Suprapubic skin (tissue), 4 donors: Measurements from ENCODE around the gene SCFD1.

Experiments used
- POLR2A ChIP-seq, 2 donors: fragments of 450-650 bp; IDR thresholded peaks; one replicate each; pipeline ENCODE4 v1.6.1; 2017; ENCODE audit warnings: antibody characterized with exemption in 2 of 2, mild to moderate bottlenecking in 2 of 2, moderate library complexity in 2 of 2
- POLR2AphosphoS5 ChIP-seq, 3 donors: sonication (generic); formaldehyde crosslinking; IDR thresholded peaks; one replicate each; pipeline ENCODE4 v1.6.1; 2017; ENCODE audit warnings: antibody characterized with exemption in 3 of 3
- TF ChIP-seq, protein P1 (sequence below), 2 donors: fragments of 200-600 bp in 1 of 2; fragments of 450-650 bp in 1 of 2; sonication (generic) in 1 of 2; IDR thresholded peaks; one replicate each; pipeline ENCODE4 v1.5.1; 2016 to 2019; ENCODE audit warnings: antibody characterized with exemption in 2 of 2, mild to moderate bottlenecking in 1 of 2, moderate library complexity in 1 of 2

DNA sequence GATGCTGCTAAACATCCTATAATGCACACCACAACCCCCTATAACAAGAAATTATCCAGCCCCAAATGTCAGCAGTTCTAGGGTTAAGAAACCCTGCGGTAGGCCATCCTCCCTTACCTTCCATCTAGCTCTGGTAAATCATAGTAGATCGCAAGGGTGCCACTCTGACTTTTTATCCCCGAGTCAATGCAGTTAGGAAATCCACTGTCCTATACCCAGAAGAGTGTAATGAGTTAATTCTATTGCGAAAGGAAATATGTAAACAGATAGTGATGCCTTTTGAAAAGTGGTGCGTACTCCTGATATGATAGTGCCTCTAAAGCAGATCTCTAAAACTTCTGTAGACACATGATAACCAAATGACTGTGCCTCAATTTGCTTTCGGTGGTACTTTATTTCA lies 29.8 kb downstream of the SCFD1 start:
- TF ChIP-seq, protein P1, sequence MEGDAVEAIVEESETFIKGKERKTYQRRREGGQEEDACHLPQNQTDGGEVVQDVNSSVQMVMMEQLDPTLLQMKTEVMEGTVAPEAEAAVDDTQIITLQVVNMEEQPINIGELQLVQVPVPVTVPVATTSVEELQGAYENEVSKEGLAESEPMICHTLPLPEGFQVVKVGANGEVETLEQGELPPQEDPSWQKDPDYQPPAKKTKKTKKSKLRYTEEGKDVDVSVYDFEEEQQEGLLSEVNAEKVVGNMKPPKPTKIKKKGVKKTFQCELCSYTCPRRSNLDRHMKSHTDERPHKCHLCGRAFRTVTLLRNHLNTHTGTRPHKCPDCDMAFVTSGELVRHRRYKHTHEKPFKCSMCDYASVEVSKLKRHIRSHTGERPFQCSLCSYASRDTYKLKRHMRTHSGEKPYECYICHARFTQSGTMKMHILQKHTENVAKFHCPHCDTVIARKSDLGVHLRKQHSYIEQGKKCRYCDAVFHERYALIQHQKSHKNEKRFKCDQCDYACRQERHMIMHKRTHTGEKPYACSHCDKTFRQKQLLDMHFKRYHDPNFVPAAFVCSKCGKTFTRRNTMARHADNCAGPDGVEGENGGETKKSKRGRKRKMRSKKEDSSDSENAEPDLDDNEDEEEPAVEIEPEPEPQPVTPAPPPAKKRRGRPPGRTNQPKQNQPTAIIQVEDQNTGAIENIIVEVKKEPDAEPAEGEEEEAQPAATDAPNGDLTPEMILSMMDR (IDR thresholded peaks at IDR 0.05): no peak
- TF ChIP-seq POLR2A (IDR thresholded peaks at IDR 0.05): no peak
- no peak for TF ChIP-seq POLR2AphosphoS5 (IDR thresholded peaks at IDR 0.05)
